Panc1 (cell line): ENCODE results near the gene PFN2. TPM values are rescaled to one million over a fixed set of nuclear protein-coding genes. Genes with fewer than 3 reads are reported as not detected.
A peak's percentile ranks its signal among the peaks of the same experiment; 100 is the strongest.

Experiments used
- ATAC-seq: fragments of 200-7000 bp; cut with Tn5 transposase; 2 replicates; pipeline ENCODE4 v1.9.1; 2020; ENCODE audit warnings: mild to moderate bottlenecking, moderate library complexity
- Bru-seq: library from RNA; stranded (reverse); fragments of 400-500 nt; gene quantifications from one replicate; lab custom pipeline; 2021; lab: Mats Ljungman, UMichigan
- BruChase-seq, 2 experiments: library from RNA; stranded (reverse); fragments of 400-500 nt; gene quantifications; one replicate each; lab custom pipeline; 2021; lab: Mats Ljungman, UMichigan
- BruUV-seq: library from RNA; stranded (reverse); fragments of 400-500 nt; replicated peaks from 2 replicates; lab custom pipeline; 2021; lab: Mats Ljungman, UMichigan
- CTCF ChIA-PET: fragments of 300-600 bp; sonication (Branson Sonifier 250); formaldehyde crosslinking; loops from one replicate; lab custom pipeline; 2022; ENCODE audit warnings: antibody characterized with exemption; lab: Charles Lee
- POLR2A ChIA-PET: fragments of 300-600 bp; sonication (Branson Sonifier 250); formaldehyde crosslinking; loops from one replicate; lab custom pipeline; 2022; ENCODE audit warnings: antibody characterized with exemption; lab: Charles Lee
- DNase-seq: peaks from one replicate; pipeline ENCODE4 v3.0.0-alpha.2; 2010; ENCODE audit warnings: low read depth, low spot score
- H3K27ac ChIP-seq: 2 replicates; pipeline ENCODE4 v1.5.1; 2011; ENCODE audit warnings: mild to moderate bottlenecking, low read length, inconsistent platforms
- H3K27me3 ChIP-seq: fragments of 200-500 bp; sonication (Bioruptor generic); 2 replicates; pipeline ENCODE4 v1.6.0; 2014; ENCODE audit warnings: low read length, inconsistent platforms; ENCODE audit not compliant: control insufficient read depth, insufficient read depth
- H3K36me3 ChIP-seq: fragments of 200-500 bp; sonication (Bioruptor generic); 2 replicates; pipeline ENCODE4 v1.5.1; 2014; ENCODE audit warnings: inconsistent platforms, mild to moderate bottlenecking, low read length, moderate library complexity; ENCODE audit not compliant: control insufficient read depth, insufficient read depth
- H3K4me1 ChIP-seq: 2 replicates; pipeline ENCODE4 v1.5.1; 2011; ENCODE audit warnings: inconsistent platforms, mild to moderate bottlenecking, low read length, moderate library complexity; ENCODE audit not compliant: control insufficient read depth, insufficient read depth
- H3K4me3 ChIP-seq, 2 experiments: 2 replicates each; pipeline ENCODE4 v1.5.1; 2011 to 2012; ENCODE audit warnings: low read depth in 2 of 2, low read length in 2 of 2, mild to moderate bottlenecking in 2 of 2, inconsistent platforms in 1 of 2, moderate library complexity in 1 of 2
- H3K9me3 ChIP-seq: fragments of 200-500 bp; sonication (Bioruptor generic); 2 replicates; pipeline ENCODE4 v1.5.1; 2014; ENCODE audit warnings: low read depth, mild to moderate bottlenecking, inconsistent platforms, low read length, moderate library complexity; ENCODE audit not compliant: control insufficient read depth, insufficient read depth
- POLR2AphosphoS5 ChIP-seq: IDR thresholded peaks from 2 replicates; pipeline ENCODE4 v1.6.1; 2012; ENCODE audit warnings: mild to moderate bottlenecking, low read depth, low read length, moderate library complexity
- REST ChIP-seq, 2 experiments: IDR thresholded peaks; 2 replicates each; pipeline ENCODE4 v1.6.1; 2011 to 2012; ENCODE audit warnings: low read depth in 2 of 2, control low read depth in 1 of 2, low read length in 1 of 2, mild to moderate bottlenecking in 1 of 2, moderate library complexity in 1 of 2; ENCODE audit not compliant: insufficient read depth in 1 of 2
- SIN3A ChIP-seq: IDR thresholded peaks from 2 replicates; pipeline ENCODE4 v1.6.1; 2012; ENCODE audit warnings: low read depth, mild to moderate bottlenecking, low read length, moderate library complexity, borderline replicate concordance; ENCODE audit not compliant: insufficient read depth
- TCF7L2 ChIP-seq: IDR thresholded peaks from 2 replicates; pipeline ENCODE4 v1.6.1; 2011; ENCODE audit warnings: mild to moderate bottlenecking, low read depth, low read length, inconsistent platforms
- in situ Hi-C: cut with HindIII; loops from 2 replicates; pipeline ENCODE4 v1.10.0; 2016; ENCODE audit warnings: low sequenced_read_pairs, low pct_unique_long_range_greater_than_20kb
- intact Hi-C: fragments of 100-400 bp; cut with micrococcal nuclease; formaldehyde crosslinking; loops from one replicate; pipeline ENCODE4 v1.10.0; 2022; ENCODE audit not compliant: unreplicated experiment
- long read RNA-seq: library from polyadenylated mRNA; unstranded; transcript quantifications from one replicate; pipeline ENCODE4 v2.0.0, GENCODE V29; 2021; ENCODE audit not compliant: unreplicated experiment
- polyA plus RNA-seq: library from polyadenylated mRNA; unstranded; fragments of >200 nt; gene quantifications from one replicate; pipeline ENCODE4 v1.2.1, GENCODE V29; 2012; ENCODE audit warnings: missing spikeins; ENCODE audit not compliant: insufficient read length
- total RNA-seq: library from RNA; stranded (reverse); gene quantifications from one replicate; pipeline ENCODE4 v1.2.1, GENCODE V29; 2021; ENCODE audit not compliant: unreplicated experiment
- TF ChIP-seq, protein P1 (sequence below): fragments of 450-650 bp; IDR thresholded peaks from 2 replicates; pipeline ENCODE4 v1.5.1; 2017; ENCODE audit warnings: mild to moderate bottlenecking

PFN2 gene
- 220 TPM for total RNA-seq
- polyA plus RNA-seq: 214 TPM
- Bru-seq, nascent RNA: percentile 59 among the genes with signal in this experiment
- percentile 63 among the genes with signal in this experiment for BruChase-seq, experiment 1, labeled RNA remaining after a 2-hour chase
- percentile 79 among the genes with signal in this experiment for BruChase-seq, experiment 2, labeled RNA remaining after a 6-hour chase
- long read RNA-seq, transcript PFN2-203 (3 exons, 1,780 nt): major isoform, 246 of 286 reads
- long read RNA-seq, transcript PFN2-201 (3 exons, 2,261 nt): minor isoform, 25 of 286 reads
- long read RNA-seq, partial matches to known transcripts: 7 of 286 reads
- long read RNA-seq, other reads (novel, unspliced or antisense): 5 of 286 reads

- ATAC-seq: peak; percentile 78
- Histone ChIP-seq H3K4me3 (peak within 1 kb of the TSS; percentile 83 to 86), H3K36me3 (peaks cover 16% of the 10 kb centered on the region), H3K27me3 (no peaks in the 10 kb centered on the region), H3K4me1 (peaks cover 28% of the 10 kb centered on the region), H3K27ac (peak within 1 kb of the TSS; percentile 100), H3K9me3 (peaks cover 10% of the 10 kb centered on the region; the same call in 1 of the 2 replicates)
- DNase-seq: no peak
- ChIA-PET POLR2A (interaction anchor here (0.6 kb wide), 2 partner anchors 15 to 213 kb away, joined by 3 read pairs; no protein-coding TSS in a partner anchor), CTCF (interaction anchor here (0.6 kb wide), 1 partner anchor 533 kb away, joined by 5 read pairs; no protein-coding TSS in a partner anchor)
- intact Hi-C loops (no loop called here), in situ Hi-C loops (no loop called here)
- BruUV-seq: no TSS peak
- TF ChIP-seq POLR2AphosphoS5: peak; percentile 80
- TF ChIP-seq, protein P1, sequence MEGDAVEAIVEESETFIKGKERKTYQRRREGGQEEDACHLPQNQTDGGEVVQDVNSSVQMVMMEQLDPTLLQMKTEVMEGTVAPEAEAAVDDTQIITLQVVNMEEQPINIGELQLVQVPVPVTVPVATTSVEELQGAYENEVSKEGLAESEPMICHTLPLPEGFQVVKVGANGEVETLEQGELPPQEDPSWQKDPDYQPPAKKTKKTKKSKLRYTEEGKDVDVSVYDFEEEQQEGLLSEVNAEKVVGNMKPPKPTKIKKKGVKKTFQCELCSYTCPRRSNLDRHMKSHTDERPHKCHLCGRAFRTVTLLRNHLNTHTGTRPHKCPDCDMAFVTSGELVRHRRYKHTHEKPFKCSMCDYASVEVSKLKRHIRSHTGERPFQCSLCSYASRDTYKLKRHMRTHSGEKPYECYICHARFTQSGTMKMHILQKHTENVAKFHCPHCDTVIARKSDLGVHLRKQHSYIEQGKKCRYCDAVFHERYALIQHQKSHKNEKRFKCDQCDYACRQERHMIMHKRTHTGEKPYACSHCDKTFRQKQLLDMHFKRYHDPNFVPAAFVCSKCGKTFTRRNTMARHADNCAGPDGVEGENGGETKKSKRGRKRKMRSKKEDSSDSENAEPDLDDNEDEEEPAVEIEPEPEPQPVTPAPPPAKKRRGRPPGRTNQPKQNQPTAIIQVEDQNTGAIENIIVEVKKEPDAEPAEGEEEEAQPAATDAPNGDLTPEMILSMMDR: no peak
- TF ChIP-seq TCF7L2: no peak; the same call in 1 of the 2 replicates
- peak; percentile 95; the same call in 1 of the 2 replicates for TF ChIP-seq SIN3A
- TF ChIP-seq REST (IDR thresholded peaks at IDR 0.05; ENCODE audit: insufficient read depth in 1 of 2, low read depth in 2 of 2, low read length in 1 of 2): no peak
Observed at GRCh38 chr3:149970716-149971402, at the start of gene PFN2. Gene PFN2, minus strand, starts transcription at chr3:149970895. Its CDS starts 39 bp downstream, at chr3:149970856.

DNA sequence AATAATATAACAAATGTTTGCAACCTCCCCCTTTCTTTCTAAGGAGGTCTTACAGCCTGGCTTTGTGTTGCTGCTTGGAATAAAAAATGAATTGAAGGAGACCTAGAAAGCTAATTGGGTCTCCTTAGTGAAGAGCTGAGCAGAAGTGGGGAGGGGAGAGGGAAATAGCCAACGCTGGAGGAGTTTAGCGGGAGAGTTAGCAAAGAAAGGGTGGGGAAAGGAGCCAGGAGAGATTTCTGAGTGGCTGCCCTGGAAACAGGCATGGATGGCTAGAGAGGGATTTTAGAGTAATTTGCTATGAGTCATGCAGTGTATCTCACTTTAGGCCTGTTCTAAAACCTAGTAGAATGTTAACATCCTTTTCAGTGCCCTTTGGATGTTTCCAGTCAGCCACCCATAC, 45.2 kb upstream of the PFN2 start:
- ChIA-PET CTCF (no interaction called here), POLR2A (no interaction called here)
- Histone ChIP-seq H3K4me1 (no peaks in the 10 kb centered on the region), H3K27me3 (no peaks in the 10 kb centered on the region), H3K9me3 (no peaks in the 10 kb centered on the region), H3K27ac (no peak overlapping the region), H3K36me3 (no peaks in the 10 kb centered on the region), H3K4me3 (no peak overlapping the region)
- TF ChIP-seq, protein P1: no peak
- no peak for TF ChIP-seq POLR2AphosphoS5
- TF ChIP-seq SIN3A: no peak
- TF ChIP-seq TCF7L2: no peak
- TF ChIP-seq REST (IDR thresholded peaks at IDR 0.05; ENCODE audit: insufficient read depth in 1 of 2, low read depth in 2 of 2, low read length in 1 of 2): no peak
- ATAC-seq (no peak), DNase-seq (no peak)
- intact Hi-C loops: no loop called here
- BruUV-seq: no TSS peak
- in situ Hi-C loops: no loop called here
